Forelimb muscle (tissue), 1 donor: ENCODE data around the gene RBMS1. TPM values are rescaled to one million over a fixed set of nuclear protein-coding genes. Genes with fewer than 3 reads are reported as not detected.

Source experiments
- DNase-seq: peaks from one replicate; pipeline ENCODE4 v3.0.0-alpha.2; 2013; ENCODE audit warnings: low read depth
- polyA plus RNA-seq: library from polyadenylated mRNA; unstranded; fragments of 120-200 nt; gene quantifications from one replicate; pipeline ENCODE4 v1.2.1, GENCODE V29; 2013; ENCODE audit not compliant: insufficient read length

Gene RBMS1
- 58.6 TPM for polyA plus RNA-seq

GRCh38 chr2:160493227-160494028 lies at the start of gene RBMS1:
Gene RBMS1 (minus strand): TSS chr2:160493807. CDS start chr2:160493363, 444 bp downstream.
- DNase-seq: no peak

- DNase-seq: no peak
Observed at GRCh38 chr2:160541745-160542144, 48.1 kb upstream of the RBMS1 start.

- DNase-seq: no peak
Observed at GRCh38 chr2:160538559-160539355, 45.1 kb upstream of the RBMS1 start.

GRCh38 chr2:160538115-160538514 lies 44.5 kb upstream of the RBMS1 start:
- no peak for DNase-seq

GRCh38 chr2:160534996-160535395 lies 41.4 kb upstream of the RBMS1 start:
- DNase-seq: no peak

- no peak for DNase-seq
Observed at GRCh38 chr2:160534249-160534648, 40.6 kb upstream of the RBMS1 start.

- no peak for DNase-seq
Observed at GRCh38 chr2:160533482-160533881, 39.9 kb upstream of the RBMS1 start.

GRCh38 chr2:160532388-160532787 lies 38.8 kb upstream of the RBMS1 start:
- DNase-seq: no peak

- no peak for DNase-seq
Observed at GRCh38 chr2:160522951-160523710, 29.5 kb upstream of the RBMS1 start.

GRCh38 chr2:160517731-160518130 lies 24.1 kb upstream of the RBMS1 start:
- no peak for DNase-seq

- no peak for DNase-seq
Observed at GRCh38 chr2:160516547-160517365, 23.1 kb upstream of the RBMS1 start.

- DNase-seq: no peak
Observed at GRCh38 chr2:160515120-160515519, 21.5 kb upstream of the RBMS1 start.

GRCh38 chr2:160513120-160513519 lies 19.5 kb upstream of the RBMS1 start:
- DNase-seq: no peak

- DNase-seq: no peak
Observed at GRCh38 chr2:160512491-160512890, 18.9 kb upstream of the RBMS1 start.

GRCh38 chr2:160510617-160511016 lies 17.0 kb upstream of the RBMS1 start:
- DNase-seq: no peak

- no peak for DNase-seq
Observed at GRCh38 chr2:160509016-160509415, 15.4 kb upstream of the RBMS1 start.

GRCh38 chr2:160507464-160507863 lies 13.9 kb upstream of the RBMS1 start:
- no peak for DNase-seq

GRCh38 chr2:160507046-160507407 lies 13.4 kb upstream of the RBMS1 start:
- no peak for DNase-seq

- no peak for DNase-seq
Observed at GRCh38 chr2:160506371-160507045, 12.9 kb upstream of the RBMS1 start.

GRCh38 chr2:160505256-160505655 lies 11.6 kb upstream of the RBMS1 start:
- no peak for DNase-seq

- DNase-seq: no peak
Observed at GRCh38 chr2:160502478-160502877, 8.9 kb upstream of the RBMS1 start.
